IgD-negative memory B cell (primary cell): ENCODE data around the gene GPC5. TPM values are rescaled to one million over a fixed set of nuclear protein-coding genes. Genes with fewer than 3 reads are reported as not detected.
"Not testable (repeated sequence)": the region's sequence is repeated elsewhere in the genome, so short reads cannot be mapped to it uniquely, and the experiment has no call there.

ENCODE experiments used
- H3K27ac Mint-ChIP-seq, 3 donors: one replicate each; pipeline ENCODE4 v1.8.0; 2020 to 2022; ENCODE audit warnings: mild to moderate bottlenecking in 3 of 3, mixed read lengths in 3 of 3, moderate library complexity in 1 of 3
- H3K27me3 Mint-ChIP-seq: one replicate; pipeline ENCODE4 v1.8.0; 2021; ENCODE audit warnings: mixed read lengths
- H3K36me3 Mint-ChIP-seq: one replicate; pipeline ENCODE4 v1.8.0; 2020; ENCODE audit warnings: mild to moderate bottlenecking, mixed read lengths
- H3K4me1 Mint-ChIP-seq, 3 donors: one replicate each; pipeline ENCODE4 v1.8.0; 2020 to 2022; ENCODE audit warnings: mixed read lengths in 3 of 3, mild to moderate bottlenecking in 1 of 3
- H3K4me3 Mint-ChIP-seq, 4 donors: one replicate each; pipeline ENCODE4 v1.8.0; 2020 to 2022; ENCODE audit warnings: mild to moderate bottlenecking in 4 of 4, mixed read lengths in 4 of 4, moderate library complexity in 3 of 4
- H3K9me3 Mint-ChIP-seq, 3 donors: one replicate each; pipeline ENCODE4 v1.8.0; 2020 to 2021; ENCODE audit warnings: mixed read lengths in 3 of 3, mild to moderate bottlenecking in 1 of 3
- polyA plus RNA-seq: library from polyadenylated mRNA; unstranded; fragments of 300-500 nt; fragmentation: Illumina TruSeq; gene quantifications from one replicate; pipeline ENCODE4 v1.2.3, GENCODE V29; 2021

Gene GPC5
- polyA plus RNA-seq, 1 donor from 2014 or later: 0.24 TPM

GRCh38 chr13:92682832-92683517 is 1284.6 kb downstream of the GPC5 start:
- H3K36me3 Mint-ChIP-seq: no peaks in the 10 kb centered on the region
- peaks cover 0 to 32% (median 10%) of the 10 kb centered on the region in 3 donors for H3K9me3 Mint-ChIP-seq
- H3K4me3 Mint-ChIP-seq: no peak overlapping the region
- H3K27me3 Mint-ChIP-seq: no peaks in the 10 kb centered on the region
- no peak overlapping the region for H3K27ac Mint-ChIP-seq
- H3K4me1 Mint-ChIP-seq: no peaks in the 10 kb centered on the region

- peaks cover 3 to 15% (median 11%) of the 10 kb centered on the region in 3 donors for H3K9me3 Mint-ChIP-seq
- H3K4me3 Mint-ChIP-seq: no peak overlapping the region
- no peaks in the 10 kb centered on the region for H3K4me1 Mint-ChIP-seq
- H3K36me3 Mint-ChIP-seq: no peaks in the 10 kb centered on the region
- H3K27me3 Mint-ChIP-seq: no peaks in the 10 kb centered on the region
- H3K27ac Mint-ChIP-seq: no peak overlapping the region
Measured at GRCh38 chr13:92694047-92694446, 1295.6 kb downstream of the GPC5 start.

- not testable (repeated sequence) for H3K36me3 Mint-ChIP-seq, H3K4me3 Mint-ChIP-seq, H3K27ac Mint-ChIP-seq, H3K27me3 Mint-ChIP-seq, H3K4me1 Mint-ChIP-seq
- H3K9me3 Mint-ChIP-seq: peaks cover 5 to 25% (median 11%) of the 10 kb centered on the region in 3 donors
Measured at GRCh38 chr13:92695827-92696226, 1297.4 kb downstream of the GPC5 start.

- Mint-ChIP-seq H3K27me3 (no peaks in the 10 kb centered on the region), H3K4me3 (no peak overlapping the region), H3K4me1 (no peaks in the 10 kb centered on the region), H3K36me3 (no peaks in the 10 kb centered on the region), H3K27ac (no peak overlapping the region), H3K9me3 (peaks cover 2 to 16% (median 8%) of the 10 kb centered on the region in 3 donors)
Measured at GRCh38 chr13:92716749-92717148, 1318.3 kb downstream of the GPC5 start.

GRCh38 chr13:92717857-92718256 is 1319.4 kb downstream of the GPC5 start:
- Mint-ChIP-seq H3K27ac (no peak overlapping the region), H3K36me3 (no peaks in the 10 kb centered on the region), H3K27me3 (no peaks in the 10 kb centered on the region), H3K4me1 (no peaks in the 10 kb centered on the region), H3K4me3 (no peak overlapping the region), H3K9me3 (peaks cover 2 to 12% (median 8%) of the 10 kb centered on the region in 3 donors)

- Mint-ChIP-seq H3K9me3 (peaks cover 0 to 10% (median 2%) of the 10 kb centered on the region in 3 donors), H3K4me1 (no peaks in the 10 kb centered on the region), H3K4me3 (no peak overlapping the region)
Measured at GRCh38 chr13:92719868-92720267, 1321.4 kb downstream of the GPC5 start.

GRCh38 chr13:92721620-92722019 is 1323.2 kb downstream of the GPC5 start:
- H3K4me3 Mint-ChIP-seq: no peak overlapping the region
- H3K27ac Mint-ChIP-seq: no peak overlapping the region

More at GRCh38 chr13:92719868-92720267, 1321.4 kb downstream of the GPC5 start:
- Mint-ChIP-seq H3K36me3 (no peaks in the 10 kb centered on the region), H3K27ac (no peak overlapping the region), H3K27me3 (no peaks in the 10 kb centered on the region)

GRCh38 chr13:92727118-92727517 is 1328.7 kb downstream of the GPC5 start:
- H3K27ac Mint-ChIP-seq: no peak overlapping the region
- H3K4me3 Mint-ChIP-seq: no peak overlapping the region
- no peaks in the 10 kb centered on the region for H3K4me1 Mint-ChIP-seq
- no peaks in the 10 kb centered on the region for H3K36me3 Mint-ChIP-seq
- peaks cover 2 to 12% (median 8%) of the 10 kb centered on the region in 3 donors for H3K9me3 Mint-ChIP-seq
- no peaks in the 10 kb centered on the region for H3K27me3 Mint-ChIP-seq

More at GRCh38 chr13:92721620-92722019, 1323.2 kb downstream of the GPC5 start:
- H3K27me3 Mint-ChIP-seq: no peaks in the 10 kb centered on the region
- H3K4me1 Mint-ChIP-seq: no peaks in the 10 kb centered on the region
- peaks cover 0 to 11% (median 0%) of the 10 kb centered on the region in 3 donors for H3K9me3 Mint-ChIP-seq
- no peaks in the 10 kb centered on the region for H3K36me3 Mint-ChIP-seq

- no peaks in the 10 kb centered on the region for H3K27me3 Mint-ChIP-seq
- no peak overlapping the region for H3K4me3 Mint-ChIP-seq
- H3K9me3 Mint-ChIP-seq: peaks cover 4 to 9% (median 5%) of the 10 kb centered on the region in 3 donors
- no peaks in the 10 kb centered on the region for H3K36me3 Mint-ChIP-seq
- H3K27ac Mint-ChIP-seq: no peak overlapping the region
- H3K4me1 Mint-ChIP-seq: no peaks in the 10 kb centered on the region
Measured at GRCh38 chr13:92734068-92734467, 1335.6 kb downstream of the GPC5 start.

- Mint-ChIP-seq H3K4me3 (no peak overlapping the region), H3K36me3 (no peaks in the 10 kb centered on the region), H3K9me3 (peaks cover 3 to 8% (median 7%) of the 10 kb centered on the region in 3 donors), H3K27me3 (no peaks in the 10 kb centered on the region), H3K4me1 (no peaks in the 10 kb centered on the region), H3K27ac (no peak overlapping the region)
Measured at GRCh38 chr13:92734545-92734944, 1336.1 kb downstream of the GPC5 start.

GRCh38 chr13:92735909-92736308 is 1337.5 kb downstream of the GPC5 start:
- no peaks in the 10 kb centered on the region for H3K36me3 Mint-ChIP-seq
- H3K4me1 Mint-ChIP-seq: no peaks in the 10 kb centered on the region
- peaks cover 3 to 10% (median 7%) of the 10 kb centered on the region in 3 donors for H3K9me3 Mint-ChIP-seq
- H3K27ac Mint-ChIP-seq: no peak overlapping the region
- no peaks in the 10 kb centered on the region for H3K27me3 Mint-ChIP-seq
- no peak overlapping the region for H3K4me3 Mint-ChIP-seq

GRCh38 chr13:92739306-92739818 is 1340.9 kb downstream of the GPC5 start:
- Mint-ChIP-seq H3K36me3 (peaks cover under 1% of the 10 kb centered on the region), H3K4me3 (no peak overlapping the region), H3K4me1 (no peaks in the 10 kb centered on the region), H3K9me3 (peaks cover 2 to 13% (median 3%) of the 10 kb centered on the region in 3 donors), H3K27me3 (no peaks in the 10 kb centered on the region), H3K27ac (no peak overlapping the region)

- H3K27ac Mint-ChIP-seq: no peak overlapping the region
- H3K36me3 Mint-ChIP-seq: peaks cover 3% of the 10 kb centered on the region
- no peak overlapping the region for H3K4me3 Mint-ChIP-seq
- no peaks in the 10 kb centered on the region for H3K27me3 Mint-ChIP-seq
- H3K4me1 Mint-ChIP-seq: no peaks in the 10 kb centered on the region
- H3K9me3 Mint-ChIP-seq: peaks cover 0 to 7% (median 2%) of the 10 kb centered on the region in 3 donors
Measured at GRCh38 chr13:92743992-92744391, 1345.6 kb downstream of the GPC5 start.

- Mint-ChIP-seq H3K4me1 (no peaks in the 10 kb centered on the region), H3K9me3 (peaks cover 0 to 7% (median 0%) of the 10 kb centered on the region in 3 donors), H3K36me3 (peaks cover 3% of the 10 kb centered on the region), H3K27me3 (no peaks in the 10 kb centered on the region), H3K4me3 (no peak overlapping the region), H3K27ac (no peak overlapping the region)
Measured at GRCh38 chr13:92745258-92745657, 1346.8 kb downstream of the GPC5 start.

- H3K9me3 Mint-ChIP-seq, H3K4me1 Mint-ChIP-seq, H3K36me3 Mint-ChIP-seq, H3K27ac Mint-ChIP-seq, H3K4me3 Mint-ChIP-seq, H3K27me3 Mint-ChIP-seq: not testable (repeated sequence)
Measured at GRCh38 chr13:92752705-92753104, 1354.3 kb downstream of the GPC5 start.

- no peak overlapping the region for H3K27ac Mint-ChIP-seq
- peaks cover 5 to 14% (median 9%) of the 10 kb centered on the region in 3 donors for H3K9me3 Mint-ChIP-seq
- no peaks in the 10 kb centered on the region for H3K27me3 Mint-ChIP-seq
- H3K4me1 Mint-ChIP-seq: no peaks in the 10 kb centered on the region
- H3K36me3 Mint-ChIP-seq: no peaks in the 10 kb centered on the region
- no peak overlapping the region for H3K4me3 Mint-ChIP-seq
Measured at GRCh38 chr13:92761710-92762109, 1363.3 kb downstream of the GPC5 start.
